Right atrium auricular region (tissue), 2 donors: ENCODE data around the gene CLCN4. TPM values are rescaled to one million over a fixed set of nuclear protein-coding genes. Genes with fewer than 3 reads are reported as not detected.

Experiments used
- DNase-seq: peaks from one replicate; pipeline ENCODE4 v3.0.0-alpha.2; 2019; ENCODE audit warnings: low spot score
- H3K27ac ChIP-seq, 2 donors: fragments of 200-600 bp; sonication (generic); 1 replicate in 1 of 2; 2 replicates in 1 of 2; pipeline ENCODE4 v1.5.1; 2016 to 2019
- H3K27me3 ChIP-seq, 2 donors: fragments of 200-600 bp; sonication (generic); one replicate each; pipeline versions ENCODE4 v1.5.1 to v1.6.0; 2017 to 2019
- H3K36me3 ChIP-seq: fragments of 200-600 bp; sonication (generic); one replicate; pipeline ENCODE4 v1.5.1; 2016
- H3K4me1 ChIP-seq, 2 donors: fragments of 200-600 bp; sonication (generic); one replicate each; pipeline versions ENCODE4 v1.5.1 to v1.6.0; 2017 to 2019
- H3K4me3 ChIP-seq, 2 donors: fragments of 200-600 bp; sonication (generic); 1 replicate in 1 of 2; 2 replicates in 1 of 2; pipeline ENCODE4 v1.5.1; 2017 to 2019; ENCODE audit warnings: mild to moderate bottlenecking in 1 of 2, moderate library complexity in 1 of 2
- H3K9me3 ChIP-seq, 2 donors: fragments of 200-600 bp; sonication (generic); one replicate each; pipeline ENCODE4 v1.5.1; 2019
- CTCF ChIP-seq, 2 donors: fragments of 200-600 bp; sonication (generic); IDR thresholded peaks; one replicate each; pipeline ENCODE4 v1.5.1; 2019; ENCODE audit warnings: antibody characterized with exemption in 2 of 2
- total RNA-seq, 2 donors: library from RNA; depleted of rRNA; stranded (reverse); fragments of >200 nt; gene quantifications; one replicate each; pipeline ENCODE4 v1.1.0, GENCODE V29; 2016

CLCN4 gene
- total RNA-seq, 2 donors from 2014 or later = 15.6 to 37.6 TPM

GRCh38 chrX:10124506-10125247 lies 32.1 kb upstream of the CLCN4 start:
- Histone ChIP-seq H3K4me3 (no peak overlapping the region), H3K4me1 (peaks cover 0 to 9% of the 10 kb centered on the region in 2 donors), H3K9me3 (no peaks in the 10 kb centered on the region), H3K36me3 (peaks cover 6% of the 10 kb centered on the region), H3K27me3 (no peaks in the 10 kb centered on the region), H3K27ac (no peak overlapping the region)
- no peak for TF ChIP-seq CTCF (IDR thresholded peaks at IDR 0.05)
- DNase-seq = no peak

- no peak for TF ChIP-seq CTCF (IDR thresholded peaks at IDR 0.05)
- Histone ChIP-seq H3K4me1 (peaks cover 0 to 9% of the 10 kb centered on the region in 2 donors), H3K9me3 (no peaks in the 10 kb centered on the region), H3K27me3 (no peaks in the 10 kb centered on the region), H3K27ac (no peak overlapping the region), H3K4me3 (no peak overlapping the region), H3K36me3 (peaks cover 8% of the 10 kb centered on the region)
- no peak for DNase-seq
Observed at GRCh38 chrX:10125248-10125615, 31.5 kb upstream of the CLCN4 start.

GRCh38 chrX:10126044-10126443 lies 30.7 kb upstream of the CLCN4 start:
- TF ChIP-seq CTCF (IDR thresholded peaks at IDR 0.05) = no peak
- Histone ChIP-seq H3K4me1 (peaks cover 0 to 8% of the 10 kb centered on the region in 2 donors), H3K27me3 (no peaks in the 10 kb centered on the region), H3K27ac (no peak overlapping the region), H3K36me3 (peaks cover 4% of the 10 kb centered on the region), H3K4me3 (no peak overlapping the region), H3K9me3 (no peaks in the 10 kb centered on the region)
- DNase-seq = no peak

- Histone ChIP-seq H3K36me3 (peaks cover 4% of the 10 kb centered on the region), H3K27me3 (no peaks in the 10 kb centered on the region), H3K4me1 (peaks cover 0 to under 1% of the 10 kb centered on the region in 2 donors), H3K9me3 (no peaks in the 10 kb centered on the region), H3K27ac (no peak overlapping the region), H3K4me3 (no peak overlapping the region)
- DNase-seq = no peak
- TF ChIP-seq CTCF (IDR thresholded peaks at IDR 0.05) = no peak
Observed at GRCh38 chrX:10126834-10127233, 29.9 kb upstream of the CLCN4 start.

- no peaks in the 10 kb centered on the region for H3K9me3 ChIP-seq
- no peak for DNase-seq
- no peaks in the 10 kb centered on the region for H3K27me3 ChIP-seq
- no peak overlapping the region for H3K4me3 ChIP-seq
- peaks cover 4% of the 10 kb centered on the region for H3K36me3 ChIP-seq
- TF ChIP-seq CTCF (IDR thresholded peaks at IDR 0.05) = no peak
- H3K27ac ChIP-seq = no peak overlapping the region
- H3K4me1 ChIP-seq = no peaks in the 10 kb centered on the region
Observed at GRCh38 chrX:10128386-10128785, 28.4 kb upstream of the CLCN4 start.

GRCh38 chrX:10129229-10129628 lies 27.5 kb upstream of the CLCN4 start:
- DNase-seq = no peak
- TF ChIP-seq CTCF (IDR thresholded peaks at IDR 0.05) = no peak
- Histone ChIP-seq H3K36me3 (peaks cover 4% of the 10 kb centered on the region), H3K27ac (no peak overlapping the region), H3K27me3 (no peaks in the 10 kb centered on the region), H3K4me3 (no peak overlapping the region), H3K4me1 (no peaks in the 10 kb centered on the region), H3K9me3 (no peaks in the 10 kb centered on the region)
